Osteocyte (in vitro differentiated cells): Measurements from ENCODE around the gene RANGRF. TPM values are rescaled to one million over a fixed set of nuclear protein-coding genes. Genes with fewer than 3 reads are reported as not detected.

Experiments
- DNase-seq: peaks from one replicate; pipeline ENCODE4 v3.0.0; 2021; ENCODE audit warnings: mixed read lengths; ENCODE audit not compliant: unreplicated experiment; ENCODE audit errors: extremely low spot score
- H3K27ac Mint-ChIP-seq: one replicate; pipeline ENCODE4 v1.8.0; 2021; ENCODE audit warnings: mild to moderate bottlenecking, mixed read lengths; ENCODE audit not compliant: unreplicated experiment
- H3K27me3 Mint-ChIP-seq: one replicate; pipeline ENCODE4 v1.8.0; 2021; ENCODE audit warnings: mixed read lengths; ENCODE audit not compliant: unreplicated experiment
- H3K36me3 Mint-ChIP-seq: one replicate; pipeline ENCODE4 v1.8.0; 2021; ENCODE audit warnings: mixed read lengths; ENCODE audit not compliant: unreplicated experiment
- H3K4me1 Mint-ChIP-seq: one replicate; pipeline ENCODE4 v1.8.0; 2021; ENCODE audit warnings: mixed read lengths; ENCODE audit not compliant: unreplicated experiment
- H3K4me3 Mint-ChIP-seq: one replicate; pipeline ENCODE4 v1.8.0; 2021; ENCODE audit warnings: mild to moderate bottlenecking, moderate library complexity, mixed read lengths; ENCODE audit not compliant: unreplicated experiment
- H3K9me3 Mint-ChIP-seq: one replicate; pipeline ENCODE4 v1.8.0; 2021; ENCODE audit warnings: mixed read lengths; ENCODE audit not compliant: unreplicated experiment
- total RNA-seq: library from RNA; stranded (reverse); gene quantifications from 2 replicates; pipeline ENCODE4 v1.2.1, GENCODE V29; 2021
- TF ChIP-seq, protein P1 (sequence below): fragments of 200-600 bp; sonication (generic); IDR thresholded peaks from 2 replicates; pipeline ENCODE4 v1.5.0; 2021; ENCODE audit warnings: antibody characterized with exemption, mild to moderate bottlenecking, moderate library complexity

The RANGRF gene
- total RNA-seq, 1 donor from 2014 or later = 29.3 TPM

DNA sequence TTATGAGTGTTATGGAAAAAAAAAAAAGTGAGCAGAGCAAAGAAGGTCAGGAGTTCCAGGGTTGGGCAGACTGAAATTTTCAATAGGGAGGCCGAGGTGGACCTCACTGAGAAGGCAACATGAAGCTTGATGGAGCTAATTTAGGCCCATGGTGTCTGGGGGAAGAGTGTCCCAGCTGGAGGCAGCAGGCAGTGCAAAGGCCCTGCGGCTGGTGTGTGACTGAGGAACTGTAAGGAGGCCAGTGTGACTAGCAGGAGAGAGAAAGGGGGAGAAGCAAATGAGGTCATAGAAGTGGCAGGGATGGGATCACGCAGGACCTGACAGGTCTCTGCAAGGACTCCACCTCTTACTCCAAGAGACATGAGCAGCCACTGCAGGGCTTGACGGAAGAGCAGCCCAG is 31.8 kb downstream of the RANGRF start:
- TF ChIP-seq, protein P1, sequence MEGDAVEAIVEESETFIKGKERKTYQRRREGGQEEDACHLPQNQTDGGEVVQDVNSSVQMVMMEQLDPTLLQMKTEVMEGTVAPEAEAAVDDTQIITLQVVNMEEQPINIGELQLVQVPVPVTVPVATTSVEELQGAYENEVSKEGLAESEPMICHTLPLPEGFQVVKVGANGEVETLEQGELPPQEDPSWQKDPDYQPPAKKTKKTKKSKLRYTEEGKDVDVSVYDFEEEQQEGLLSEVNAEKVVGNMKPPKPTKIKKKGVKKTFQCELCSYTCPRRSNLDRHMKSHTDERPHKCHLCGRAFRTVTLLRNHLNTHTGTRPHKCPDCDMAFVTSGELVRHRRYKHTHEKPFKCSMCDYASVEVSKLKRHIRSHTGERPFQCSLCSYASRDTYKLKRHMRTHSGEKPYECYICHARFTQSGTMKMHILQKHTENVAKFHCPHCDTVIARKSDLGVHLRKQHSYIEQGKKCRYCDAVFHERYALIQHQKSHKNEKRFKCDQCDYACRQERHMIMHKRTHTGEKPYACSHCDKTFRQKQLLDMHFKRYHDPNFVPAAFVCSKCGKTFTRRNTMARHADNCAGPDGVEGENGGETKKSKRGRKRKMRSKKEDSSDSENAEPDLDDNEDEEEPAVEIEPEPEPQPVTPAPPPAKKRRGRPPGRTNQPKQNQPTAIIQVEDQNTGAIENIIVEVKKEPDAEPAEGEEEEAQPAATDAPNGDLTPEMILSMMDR = no peak
- peaks cover 6% of the 10 kb centered on the region for H3K4me1 Mint-ChIP-seq
- H3K9me3 Mint-ChIP-seq = no peaks in the 10 kb centered on the region
- H3K36me3 Mint-ChIP-seq = no peaks in the 10 kb centered on the region
- peaks cover 17% of the 10 kb centered on the region for H3K27me3 Mint-ChIP-seq
- H3K27ac Mint-ChIP-seq = no peak overlapping the region
- DNase-seq = no peak
- H3K4me3 Mint-ChIP-seq = no peak overlapping the region

DNA sequence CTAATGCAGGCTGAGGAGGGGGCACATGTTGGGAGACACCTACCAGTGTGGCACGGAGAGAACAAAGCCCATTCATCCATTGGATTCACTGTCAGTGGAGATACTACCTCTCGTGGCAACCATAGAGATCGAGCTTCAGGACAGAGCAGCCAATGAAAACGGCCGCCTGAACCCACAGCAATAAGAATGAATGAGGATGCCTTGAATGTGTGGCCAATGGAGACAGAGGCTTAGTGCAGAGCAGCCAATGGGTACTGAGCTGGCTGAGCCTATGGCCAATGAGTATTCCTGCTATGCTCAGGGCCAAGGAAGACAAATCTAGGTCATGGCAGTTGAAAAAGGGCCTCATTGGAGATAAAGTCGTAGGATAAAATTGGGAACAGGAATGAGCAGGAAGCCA is 32.5 kb downstream of the RANGRF start:
- no peaks in the 10 kb centered on the region for H3K36me3 Mint-ChIP-seq
- H3K27me3 Mint-ChIP-seq = peaks cover 10% of the 10 kb centered on the region
- DNase-seq = no peak
- H3K4me3 Mint-ChIP-seq = no peak overlapping the region
- no peak overlapping the region for H3K27ac Mint-ChIP-seq
- TF ChIP-seq, protein P1 = no peak
- no peaks in the 10 kb centered on the region for H3K9me3 Mint-ChIP-seq
- peaks cover under 1% of the 10 kb centered on the region for H3K4me1 Mint-ChIP-seq

DNA sequence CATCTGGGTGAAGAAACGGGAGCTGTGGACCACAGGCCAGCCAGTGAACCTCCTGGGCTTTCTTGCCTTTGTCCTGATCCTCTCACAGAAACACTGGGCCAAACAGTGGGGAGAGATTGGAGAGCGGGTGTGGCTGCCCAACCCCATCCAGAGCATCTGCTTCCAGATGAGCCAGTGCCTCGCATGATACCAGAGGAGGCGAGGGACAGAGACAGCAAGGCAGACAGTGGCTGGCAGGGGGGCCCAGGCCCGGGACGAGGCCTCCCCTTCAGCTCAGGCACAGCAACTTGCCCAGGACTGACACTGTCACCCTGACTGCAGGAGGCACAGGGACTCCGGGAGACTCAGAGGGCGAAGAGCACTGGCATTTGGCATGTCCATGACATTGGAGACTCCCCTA is 33.6 kb downstream of the RANGRF start:
- no peaks in the 10 kb centered on the region for H3K27me3 Mint-ChIP-seq
- no peak overlapping the region for H3K4me3 Mint-ChIP-seq
- no peak overlapping the region for H3K27ac Mint-ChIP-seq
- no peaks in the 10 kb centered on the region for H3K36me3 Mint-ChIP-seq
- H3K9me3 Mint-ChIP-seq = no peaks in the 10 kb centered on the region
- no peak for DNase-seq
- peaks cover 6% of the 10 kb centered on the region for H3K4me1 Mint-ChIP-seq
- TF ChIP-seq, protein P1 = no peak

DNA sequence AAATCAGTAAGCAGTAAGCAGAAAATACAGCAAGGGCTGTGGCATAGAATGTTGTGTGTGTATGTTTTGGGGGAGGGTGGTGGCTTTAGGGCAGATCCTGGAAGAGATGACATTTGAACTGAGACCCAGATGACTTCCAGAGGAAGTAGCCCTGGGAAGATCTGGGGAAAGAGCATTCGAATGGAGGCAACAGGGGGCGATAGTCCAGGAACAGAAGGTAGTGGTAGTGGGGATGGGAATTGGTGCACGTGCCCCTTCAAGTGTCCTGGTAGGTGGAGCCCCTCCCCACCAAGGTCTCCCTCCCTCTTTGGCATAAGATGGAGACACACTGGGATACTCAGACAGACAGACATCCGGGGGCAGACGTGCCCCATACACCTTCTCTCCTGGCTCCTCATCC is 35.7 kb downstream of the RANGRF start:
- no peak overlapping the region for H3K4me3 Mint-ChIP-seq
- TF ChIP-seq, protein P1 = no peak
- no peak for DNase-seq
- no peaks in the 10 kb centered on the region for H3K9me3 Mint-ChIP-seq
- H3K36me3 Mint-ChIP-seq = no peaks in the 10 kb centered on the region
- H3K27ac Mint-ChIP-seq = no peak overlapping the region
- H3K27me3 Mint-ChIP-seq = no peaks in the 10 kb centered on the region
- H3K4me1 Mint-ChIP-seq = peaks cover 6% of the 10 kb centered on the region

DNA sequence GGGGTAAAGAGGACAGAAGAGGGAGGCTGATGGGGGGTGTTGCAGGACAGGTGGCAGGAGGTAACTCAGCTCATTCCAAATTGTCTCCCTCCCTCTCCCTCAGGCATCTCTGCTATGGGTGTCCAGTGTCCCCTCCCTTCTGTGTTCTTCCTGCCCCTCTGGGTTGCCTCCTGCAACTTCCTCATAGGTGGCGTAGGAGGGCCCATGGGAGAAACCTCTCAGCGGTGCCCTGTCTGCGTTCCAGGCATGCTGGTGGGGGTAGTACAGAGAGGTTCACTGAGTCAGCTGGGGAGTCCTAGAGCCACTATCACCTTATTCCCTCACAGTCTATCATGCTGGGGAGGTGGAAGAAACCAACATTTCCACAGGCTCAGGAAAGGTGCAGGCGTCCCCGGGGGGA is 36.5 kb downstream of the RANGRF start:
- H3K27ac Mint-ChIP-seq = no peak overlapping the region
- H3K9me3 Mint-ChIP-seq = no peaks in the 10 kb centered on the region
- DNase-seq = no peak
- TF ChIP-seq, protein P1 = no peak
- no peak overlapping the region for H3K4me3 Mint-ChIP-seq
- no peaks in the 10 kb centered on the region for H3K27me3 Mint-ChIP-seq
- H3K36me3 Mint-ChIP-seq = no peaks in the 10 kb centered on the region
- peaks cover 6% of the 10 kb centered on the region for H3K4me1 Mint-ChIP-seq
